NCI-H1417 (cell line): ENCODE results near the gene DAO.
"Not testable (repeated sequence)": the region's sequence is repeated elsewhere in the genome, so short reads cannot be mapped to it uniquely, and the experiment has no call there.

Source experiments
- DNase-seq, 3 experiments: peaks; one replicate each; lab custom pipeline; 2025; lab: John Stamatoyannopoulos, UW

The DAO gene

GRCh38 chr12:108850854-108851573 is 28.9 kb upstream of the DAO start:
- no peak for DNase-seq

- DNase-seq: no peak
Observed at GRCh38 chr12:108852674-108853309, 27.1 kb upstream of the DAO start.

- no peak for DNase-seq
Observed at GRCh38 chr12:108853426-108853825, 26.5 kb upstream of the DAO start.

DNA sequence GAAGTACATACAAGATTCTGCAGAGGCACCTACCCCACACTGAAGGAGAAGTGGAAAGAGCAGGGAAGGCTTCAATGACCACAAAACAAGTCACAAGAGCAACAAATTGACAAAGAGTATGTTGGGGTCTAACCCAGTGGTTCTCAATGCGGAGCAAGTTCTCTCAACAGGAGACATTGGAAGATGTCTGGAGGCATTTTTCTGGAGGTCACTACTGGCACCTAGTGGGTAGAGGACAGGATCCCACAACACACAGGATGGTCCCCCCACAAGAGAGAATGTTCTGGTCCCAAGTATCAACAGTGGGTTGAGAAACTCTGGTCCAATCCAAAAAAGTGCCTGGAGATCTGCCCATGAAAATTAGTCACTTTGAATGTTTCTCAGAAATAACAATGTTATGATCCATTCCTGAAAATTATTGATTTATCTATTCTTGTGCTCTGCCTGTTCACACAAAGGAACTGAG is 25.9 kb upstream of the DAO start:
- no peak for DNase-seq

DNA sequence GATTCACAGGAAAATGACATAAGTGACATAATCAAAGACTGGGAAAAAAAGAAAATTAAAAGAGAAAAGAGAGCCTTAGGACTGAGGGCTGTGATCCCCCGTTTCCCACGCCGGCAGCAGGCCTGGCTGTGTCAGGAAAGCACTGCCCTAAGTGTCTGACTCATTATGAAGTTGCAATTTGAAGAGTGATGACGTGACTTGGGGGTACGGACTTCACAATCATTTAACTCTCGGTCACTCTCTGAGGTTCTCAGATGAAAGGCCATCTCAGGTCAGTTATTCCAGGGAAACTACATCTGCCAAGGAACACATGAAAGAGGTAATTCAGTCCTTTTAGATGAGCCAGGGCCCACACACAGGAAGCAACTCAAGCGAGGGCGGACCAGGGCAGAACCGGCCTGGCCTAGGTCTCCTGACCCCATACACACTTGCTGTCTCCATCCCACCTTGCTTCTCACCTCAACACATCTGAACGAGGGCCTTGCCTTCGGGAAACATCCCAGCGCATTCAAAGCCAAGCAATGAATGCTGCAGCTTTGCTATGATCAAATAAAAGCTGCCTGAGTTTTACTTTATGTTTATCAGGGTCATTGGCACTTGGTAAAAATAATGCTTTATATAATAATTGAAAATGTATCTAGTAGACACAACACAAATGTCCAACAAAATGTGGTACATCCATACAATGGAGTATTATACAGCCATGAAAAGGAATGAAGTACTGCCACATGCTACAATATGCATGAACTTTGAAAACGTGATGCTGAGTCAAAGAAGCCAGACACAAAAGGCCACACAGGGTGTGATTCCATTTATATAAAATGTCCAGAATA is 25.2 kb upstream of the DAO start:
- DNase-seq: no peak

GRCh38 chr12:108855284-108856169 is 24.4 kb upstream of the DAO start:
- DNase-seq: no peak

- no peak for DNase-seq
Observed at GRCh38 chr12:108856170-108856427, 23.8 kb upstream of the DAO start.

- DNase-seq: peak in 2 of 3 experiments; percentile 53 to 65
Observed at GRCh38 chr12:108856428-108857157, 23.3 kb upstream of the DAO start.

- no peak for DNase-seq
Observed at GRCh38 chr12:108857158-108857407, 22.8 kb upstream of the DAO start.

DNA sequence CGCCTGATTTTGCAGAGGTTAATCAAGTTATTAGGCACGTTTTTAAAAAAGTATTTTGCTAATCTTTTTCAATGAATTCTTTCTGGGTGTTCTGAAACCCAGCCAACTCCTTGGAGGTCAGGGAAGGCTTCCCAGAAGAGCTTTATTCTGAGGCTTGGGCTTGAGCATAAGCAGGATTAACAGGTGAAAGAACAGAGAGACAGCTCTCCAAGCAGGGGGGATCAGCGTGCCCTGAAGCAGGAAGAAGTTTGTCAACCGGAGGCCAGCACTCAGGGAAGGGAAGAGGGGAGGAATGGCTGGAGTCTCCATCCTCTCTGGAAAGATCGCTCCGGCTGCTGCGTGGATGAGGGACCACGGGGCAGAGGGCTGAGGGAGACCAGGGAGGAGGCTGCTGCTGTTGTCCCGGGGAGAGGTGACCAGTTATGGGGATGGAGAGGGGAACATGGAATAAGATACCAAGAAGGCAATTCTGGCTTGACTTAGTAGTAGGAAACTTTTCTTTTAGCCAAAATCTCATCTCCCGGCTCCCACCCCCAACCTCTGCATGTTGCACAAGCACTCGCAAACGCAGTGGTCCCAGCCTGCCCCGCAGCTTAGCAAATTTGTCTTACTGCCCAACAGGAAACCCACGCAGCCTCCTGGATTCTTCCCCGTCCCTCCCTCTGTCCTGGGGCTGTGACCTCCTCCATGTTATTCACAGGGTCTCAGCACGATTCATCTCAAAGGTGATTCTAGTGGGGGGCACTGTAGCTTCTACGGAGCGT is 21.4 kb upstream of the DAO start:
- peak in 2 of 3 experiments; percentile 46 to 67 for DNase-seq

- not testable (repeated sequence) for DNase-seq
Observed at GRCh38 chr12:108859141-108859922, 20.6 kb upstream of the DAO start.

GRCh38 chr12:108859923-108860291 is 20.0 kb upstream of the DAO start:
- no peak for DNase-seq

DNA sequence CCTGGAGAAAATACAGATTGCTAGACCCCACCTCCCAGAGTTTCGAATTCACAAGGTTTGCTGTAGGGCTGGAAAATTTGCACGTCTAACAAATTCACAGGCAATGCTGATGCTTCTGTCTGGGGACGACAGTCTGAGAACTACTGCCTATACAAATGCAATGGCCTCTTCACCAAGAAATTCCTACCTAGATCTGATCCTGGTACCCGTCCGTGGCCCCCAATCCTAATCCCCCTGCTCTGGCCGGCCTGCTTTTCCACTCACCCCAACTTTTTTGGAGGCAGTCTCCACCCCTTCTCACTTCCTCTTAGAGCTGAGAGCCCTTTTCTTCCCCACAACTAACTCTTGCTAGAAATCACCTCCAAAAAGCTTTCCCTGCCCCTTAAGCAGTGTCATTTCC is 19.4 kb upstream of the DAO start:
- DNase-seq: no peak

DNA sequence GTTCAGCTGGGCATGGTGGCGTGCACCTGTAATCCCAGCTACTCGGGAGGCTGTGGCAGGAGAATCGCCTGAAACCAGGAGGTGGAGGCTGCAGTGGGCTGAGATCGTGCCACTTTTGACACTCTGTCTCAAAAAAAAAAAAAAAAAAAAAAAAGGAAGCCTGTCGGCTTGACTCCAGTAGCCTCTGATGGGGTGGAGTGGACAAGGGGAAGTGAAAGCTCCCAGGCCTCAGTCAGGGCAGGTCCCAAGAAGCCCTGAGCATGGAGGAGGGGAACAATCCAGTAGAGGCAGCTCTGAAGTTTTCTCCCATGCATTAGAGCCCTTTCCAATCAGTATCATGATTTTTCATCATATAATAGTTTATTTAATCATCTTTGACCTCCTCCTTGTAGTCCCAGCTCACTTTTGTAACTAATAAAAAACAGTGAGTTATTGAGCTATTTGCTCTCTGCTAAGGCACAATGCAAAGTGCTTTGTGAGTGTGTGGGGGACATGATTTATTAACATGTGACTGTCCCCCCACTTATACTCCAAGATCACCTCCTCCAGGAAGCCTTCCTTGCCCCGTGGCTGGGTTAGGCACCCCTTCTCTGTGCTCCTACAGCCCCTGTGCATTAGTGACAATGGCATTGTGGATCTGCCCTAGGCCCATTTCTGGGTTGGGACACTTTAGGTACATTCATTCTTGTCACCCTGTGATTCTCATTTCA is 17.9 kb upstream of the DAO start:
- no peak for DNase-seq

- DNase-seq: no peak
Observed at GRCh38 chr12:108862588-108862959, 17.3 kb upstream of the DAO start.

GRCh38 chr12:108865169-108865568 is 14.7 kb upstream of the DAO start:
- DNase-seq: no peak

GRCh38 chr12:108866083-108866482 is 13.8 kb upstream of the DAO start:
- DNase-seq: not testable (repeated sequence)

DNA sequence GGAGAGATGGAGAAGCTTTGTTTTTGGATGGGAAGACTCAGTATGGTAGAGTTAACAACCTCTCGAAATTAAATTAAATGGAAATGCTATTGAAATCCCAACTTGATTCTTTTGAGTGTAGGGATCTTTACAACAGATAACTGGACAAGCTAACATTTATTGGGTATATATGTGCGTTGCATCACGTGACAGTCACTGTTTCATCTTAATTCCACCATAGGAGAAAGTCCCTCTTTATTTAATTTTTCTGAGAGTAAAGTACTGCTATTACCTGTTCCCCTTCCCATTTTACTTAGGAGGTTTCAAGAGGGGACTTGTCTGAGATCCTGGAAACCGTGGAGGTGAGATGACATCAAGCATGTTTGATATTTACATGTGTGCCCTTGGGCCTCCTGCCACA is 11.1 kb upstream of the DAO start:
- DNase-seq: no peak

GRCh38 chr12:108875280-108875679 is 4.6 kb upstream of the DAO start:
- no peak for DNase-seq
